Esophagus muscularis mucosa (tissue), 4 donors: ENCODE data around the gene DNAJB4. TPM values are rescaled to one million over a fixed set of nuclear protein-coding genes. Genes with fewer than 3 reads are reported as not detected.
"Not testable (repeated sequence)": the region's sequence is repeated elsewhere in the genome, so short reads cannot be mapped to it uniquely, and the experiment has no call there.

ENCODE experiments used
- DNase-seq: peaks from one replicate; pipeline ENCODE4 v3.0.0-alpha.2; 2017; ENCODE audit errors: extremely low spot score
- H3K27ac ChIP-seq, 4 donors: fragments of 200-600 bp; sonication (generic); replicated peaks in 1 of 4; 1 replicate in 3 of 4; 2 replicates in 1 of 4; pipeline ENCODE4 v1.5.1; 2016 to 2019; ENCODE audit warnings: mild to moderate bottlenecking in 1 of 4
- H3K27me3 ChIP-seq, 4 donors: fragments of 200-600 bp; sonication (generic); one replicate each; pipeline versions ENCODE4 v1.5.1 to v1.6.0; 2016 to 2019
- H3K36me3 ChIP-seq, 4 donors: fragments of 200-600 bp; sonication (generic); one replicate each; pipeline ENCODE4 v1.5.1; 2016 to 2019
- H3K4me1 ChIP-seq, 4 donors: fragments of 200-600 bp; sonication (generic); one replicate each; pipeline ENCODE4 v1.5.1; 2016 to 2019
- H3K4me3 ChIP-seq, 4 donors: fragments of 200-600 bp; sonication (generic); 1 replicate in 2 of 4; 2 replicates in 2 of 4; pipeline ENCODE4 v1.5.1; 2016 to 2019; ENCODE audit warnings: mild to moderate bottlenecking in 4 of 4, moderate library complexity in 1 of 4
- H3K9me3 ChIP-seq, 4 donors: fragments of 200-600 bp; sonication (generic); 1 replicate in 3 of 4; 2 replicates in 1 of 4; pipeline ENCODE4 v1.5.1; 2016 to 2019
- EP300 ChIP-seq: sonication (generic); formaldehyde crosslinking; IDR thresholded peaks from one replicate; pipeline ENCODE4 v1.6.1; 2017; ENCODE audit warnings: antibody characterized with exemption
- POLR2A ChIP-seq: fragments of 450-650 bp; IDR thresholded peaks from one replicate; pipeline ENCODE4 v1.6.1; 2017; ENCODE audit warnings: antibody characterized with exemption, moderate library complexity, mild to moderate bottlenecking, low read depth
- POLR2AphosphoS5 ChIP-seq, 2 donors: sonication (generic); formaldehyde crosslinking; IDR thresholded peaks; one replicate each; pipeline ENCODE4 v1.6.1; 2017; ENCODE audit warnings: antibody characterized with exemption in 2 of 2
- WGBS: methylation state at CpG from one replicate; pipeline ENCODE4 v1.1.5; 2018; 5-methylcytosine and 5-hydroxymethylcytosine counted together
- intact Hi-C: fragments of 100-400 bp; cut with DNase I; formaldehyde crosslinking; loops from one replicate; pipeline ENCODE4 v1.15.1; 2023
- total RNA-seq, 4 donors: library from RNA; depleted of rRNA; stranded (reverse); fragments of >200 nt; gene quantifications; one replicate each; pipeline versions ENCODE4 v1.1.0 to v1.2.1, GENCODE V29; 2016
- TF ChIP-seq, protein P1 (sequence below), 3 experiments: fragments of 200-600 bp in 2 of 3; fragments of 450-650 bp in 1 of 3; sonication (generic) in 2 of 3; IDR thresholded peaks; one replicate each; pipeline ENCODE4 v1.5.1; 2017 to 2019; ENCODE audit warnings: antibody characterized with exemption in 3 of 3, mild to moderate bottlenecking in 2 of 3, moderate library complexity in 1 of 3

The DNAJB4 gene
- total RNA-seq, 4 donors from 2014 or later, result 62.6 to 79.7 (median 70.4) TPM

- no peak for DNase-seq
- peak overlapping the region in 3 of 4 donors; percentile 2 to 17 (median 14) for H3K4me3 ChIP-seq
- H3K27me3 ChIP-seq, result no peaks in the 10 kb centered on the region
- H3K36me3 ChIP-seq, result no peaks in the 10 kb centered on the region
- H3K9me3 ChIP-seq, result no peaks in the 10 kb centered on the region
- peak overlapping the region in 2 of 4 donors; percentile 26 to 31 for H3K27ac ChIP-seq
- H3K4me1 ChIP-seq, result peaks cover 12 to 24% (median 17%) of the 10 kb centered on the region in 4 donors
- no peak for TF ChIP-seq POLR2AphosphoS5 (IDR thresholded peaks at IDR 0.05)
- TF ChIP-seq POLR2A, result no peak
- TF ChIP-seq, protein P1, sequence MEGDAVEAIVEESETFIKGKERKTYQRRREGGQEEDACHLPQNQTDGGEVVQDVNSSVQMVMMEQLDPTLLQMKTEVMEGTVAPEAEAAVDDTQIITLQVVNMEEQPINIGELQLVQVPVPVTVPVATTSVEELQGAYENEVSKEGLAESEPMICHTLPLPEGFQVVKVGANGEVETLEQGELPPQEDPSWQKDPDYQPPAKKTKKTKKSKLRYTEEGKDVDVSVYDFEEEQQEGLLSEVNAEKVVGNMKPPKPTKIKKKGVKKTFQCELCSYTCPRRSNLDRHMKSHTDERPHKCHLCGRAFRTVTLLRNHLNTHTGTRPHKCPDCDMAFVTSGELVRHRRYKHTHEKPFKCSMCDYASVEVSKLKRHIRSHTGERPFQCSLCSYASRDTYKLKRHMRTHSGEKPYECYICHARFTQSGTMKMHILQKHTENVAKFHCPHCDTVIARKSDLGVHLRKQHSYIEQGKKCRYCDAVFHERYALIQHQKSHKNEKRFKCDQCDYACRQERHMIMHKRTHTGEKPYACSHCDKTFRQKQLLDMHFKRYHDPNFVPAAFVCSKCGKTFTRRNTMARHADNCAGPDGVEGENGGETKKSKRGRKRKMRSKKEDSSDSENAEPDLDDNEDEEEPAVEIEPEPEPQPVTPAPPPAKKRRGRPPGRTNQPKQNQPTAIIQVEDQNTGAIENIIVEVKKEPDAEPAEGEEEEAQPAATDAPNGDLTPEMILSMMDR (IDR thresholded peaks at IDR 0.05), result no peak
- TF ChIP-seq EP300, result no peak
- 63% methylated on average over 3 of the region's 3 CpGs for WGBS
- intact Hi-C loops, result no loop called here
Measured at GRCh38 chr1:78055565-78056132, 50.9 kb downstream of the DNAJB4 start.

DNA sequence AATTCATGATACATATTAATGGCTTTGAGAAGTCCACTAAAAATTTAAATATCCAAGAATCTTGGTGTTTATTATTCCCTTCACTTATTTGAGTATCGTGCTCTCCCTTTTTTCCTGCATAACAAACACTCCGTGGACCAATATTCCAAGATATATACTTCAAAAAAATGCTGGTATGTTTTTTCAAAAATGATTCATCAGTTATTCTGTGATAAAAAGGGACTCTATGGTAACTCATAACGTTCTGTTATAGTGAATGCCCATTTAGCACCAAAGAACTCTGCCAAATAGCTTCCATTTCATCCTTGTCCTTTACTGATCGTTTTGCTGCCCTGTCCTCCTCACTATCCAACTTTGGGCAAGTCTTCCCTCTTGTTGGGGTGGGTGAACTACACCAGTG lies 53.9 kb downstream of the DNAJB4 start:
- H3K36me3 ChIP-seq, result no peaks in the 10 kb centered on the region
- WGBS, result 68% methylated on average over 4 of the region's 4 CpGs
- TF ChIP-seq EP300 (no peak), POLR2A (no peak), POLR2AphosphoS5 (IDR thresholded peaks at IDR 0.05) (no peak)
- TF ChIP-seq, protein P1 (IDR thresholded peaks at IDR 0.05), result no peak
- no peak for DNase-seq
- no peak overlapping the region for H3K27ac ChIP-seq
- intact Hi-C loops, result no loop called here
- H3K4me1 ChIP-seq, result peaks cover 6 to 31% (median 18%) of the 10 kb centered on the region in 4 donors
- H3K4me3 ChIP-seq, result no peak overlapping the region
- no peaks in the 10 kb centered on the region for H3K9me3 ChIP-seq
- H3K27me3 ChIP-seq, result no peaks in the 10 kb centered on the region

GRCh38 chr1:78060857-78061563 lies 56.3 kb downstream of the DNAJB4 start:
- no peak for TF ChIP-seq EP300
- TF ChIP-seq, protein P1 (IDR thresholded peaks at IDR 0.05), result peak in 1 of 3 experiments; percentile 13
- H3K27ac ChIP-seq, result peak overlapping the region; percentile 19 to 59 (median 50)
- H3K36me3 ChIP-seq, result no peaks in the 10 kb centered on the region
- no peaks in the 10 kb centered on the region for H3K9me3 ChIP-seq
- WGBS, result 85% methylated on average over 4 of the region's 4 CpGs
- DNase-seq, result no peak
- peaks cover 6 to 16% (median 12%) of the 10 kb centered on the region in 4 donors for H3K4me1 ChIP-seq
- no peaks in the 10 kb centered on the region for H3K27me3 ChIP-seq
- intact Hi-C loops, result no loop called here
- no peak overlapping the region for H3K4me3 ChIP-seq

DNA sequence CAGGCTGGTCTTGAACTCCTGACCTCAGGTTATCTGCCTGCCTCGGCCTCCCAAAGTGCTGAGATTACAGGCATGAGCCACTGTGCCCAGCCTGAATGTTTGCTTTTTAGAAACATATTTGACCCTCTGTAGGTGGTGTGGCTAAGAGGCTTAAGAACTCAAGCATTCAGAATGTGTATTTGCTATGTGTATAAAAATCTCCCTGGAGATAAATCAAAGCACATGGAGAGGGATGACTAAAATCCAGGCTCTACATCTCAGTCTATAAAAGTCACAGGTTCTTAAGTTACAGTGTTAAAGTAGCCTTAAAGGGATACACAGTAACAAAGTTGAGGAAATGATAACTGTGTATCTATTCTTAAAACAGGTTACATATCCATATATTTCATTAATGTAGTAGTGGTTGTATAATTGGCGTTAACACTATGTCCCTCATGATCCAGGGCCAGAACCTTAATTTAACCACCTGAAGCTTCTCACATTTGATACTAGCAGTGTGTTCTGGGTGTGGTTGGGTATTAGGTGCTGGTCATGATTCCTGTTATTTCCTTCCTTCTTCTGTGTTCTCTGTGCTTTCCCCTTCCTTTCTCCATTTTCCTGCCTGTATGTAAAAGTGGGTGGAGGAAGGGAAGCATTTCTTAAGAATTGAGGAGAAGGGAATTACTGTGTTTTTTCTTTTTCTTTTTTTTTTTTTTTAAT lies 57.2 kb downstream of the DNAJB4 start:
- Histone ChIP-seq H3K4me3 (no peak overlapping the region), H3K9me3 (no peaks in the 10 kb centered on the region), H3K27ac (peak overlapping the region; percentile 19 to 59 (median 50)), H3K36me3 (no peaks in the 10 kb centered on the region), H3K4me1 (peaks cover 4 to 13% (median 11%) of the 10 kb centered on the region in 4 donors), H3K27me3 (no peaks in the 10 kb centered on the region)
- WGBS, result 69% methylated on average over 2 of the region's 2 CpGs
- no peak for DNase-seq
- TF ChIP-seq, protein P1 (IDR thresholded peaks at IDR 0.05), result no peak
- TF ChIP-seq POLR2A (no peak), POLR2AphosphoS5 (IDR thresholded peaks at IDR 0.05) (no peak), EP300 (no peak)
- intact Hi-C loops, result no loop called here

DNA sequence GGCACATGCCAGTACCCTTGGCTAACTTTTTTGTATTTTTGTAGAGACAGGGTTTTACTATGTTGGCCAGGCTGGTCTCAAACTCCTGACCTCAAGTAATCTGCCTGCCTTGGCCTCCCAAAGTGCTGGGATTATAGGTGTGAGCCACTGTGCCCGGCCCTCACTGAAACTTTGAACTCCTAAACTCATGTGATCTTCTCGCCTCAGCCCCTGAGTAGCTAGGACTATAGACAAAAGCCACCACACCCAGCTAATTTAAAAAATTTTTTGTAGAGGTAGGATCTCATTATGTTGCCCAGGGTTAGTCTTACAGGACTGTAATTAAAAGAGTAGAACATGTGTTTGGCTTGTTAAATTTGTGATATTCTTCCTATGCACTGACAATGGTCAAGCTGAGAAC lies 60.1 kb downstream of the DNAJB4 start:
- H3K27ac ChIP-seq, H3K9me3 ChIP-seq, intact Hi-C loops, H3K36me3 ChIP-seq, H3K27me3 ChIP-seq, DNase-seq, H3K4me3 ChIP-seq: not testable (repeated sequence)
- WGBS, result 95% methylated on average over 2 of the region's 2 CpGs
- peaks cover 10 to 31% (median 24%) of the 10 kb centered on the region in 4 donors for H3K4me1 ChIP-seq
